ENCODE measurements around the gene PRSS53. TPM values are rescaled to one million over a fixed set of nuclear protein-coding genes. Genes with fewer than 3 reads are reported as not detected.

The PRSS53 gene
- total RNA-seq, 2 donors from 2014 or later: 7.4 to 12.1 TPM

GRCh38 chr16:31074814-31075183 lies 13.9 kb downstream of the PRSS53 start:
- DNase-seq (ENCODE audit: low spot score in 2 of 2): no peak
- Mint-ChIP-seq H3K9me3 (no peaks in the 10 kb centered on the region), H3K27ac (peak overlapping the region; percentile 98 to 99), H3K36me3 (peaks cover 28 to 34% of the 10 kb centered on the region in 2 donors)
- ATAC-seq: no peak

- Mint-ChIP-seq H3K27ac (peak within 1 kb of the TSS; percentile 99), H3K9me3 (no peaks in the 10 kb centered on the region), H3K36me3 (peaks cover 28 to 34% of the 10 kb centered on the region in 2 donors)
- ATAC-seq (peak; percentile 82 to 84), DNase-seq (ENCODE audit: low spot score in 2 of 2) (peak; percentile 94 to 97)
Measured at GRCh38 chr16:31073970-31074813, 14.6 kb downstream of the PRSS53 start, which contains the start of the genes ZNF646 and ZNF668. Gene ZNF646, plus strand, starts transcription at chr16:31074422. Its CDS starts 1,903 bp downstream, at chr16:31076325. Gene ZNF668, minus strand, starts transcription at chr16:31074240. Its CDS starts 9,781 bp downstream, at chr16:31064459.

- peaks cover 28 to 34% of the 10 kb centered on the region in 2 donors for H3K36me3 Mint-ChIP-seq
- ATAC-seq: peak; percentile 49 to 75
Measured at GRCh38 chr16:31073142-31073969, 15.4 kb downstream of the PRSS53 start.

GRCh38 chr16:31072540-31073141 lies 16.1 kb downstream of the PRSS53 start:
- DNase-seq (ENCODE audit: low spot score in 2 of 2) (peak in 1 of 2 donors; percentile 35), ATAC-seq (no peak)
- Mint-ChIP-seq H3K9me3 (no peaks in the 10 kb centered on the region), H3K27ac (peak overlapping the region; percentile 99), H3K36me3 (peaks cover 22 to 27% of the 10 kb centered on the region in 2 donors)

More at GRCh38 chr16:31073142-31073969, 15.4 kb downstream of the PRSS53 start:
- Mint-ChIP-seq H3K27ac (peak overlapping the region; percentile 99), H3K9me3 (no peaks in the 10 kb centered on the region)
- peak; percentile 80 to 88 for DNase-seq (ENCODE audit: low spot score in 2 of 2)

- Mint-ChIP-seq H3K27ac (peak overlapping the region; percentile 99), H3K36me3 (peaks cover 22 to 25% of the 10 kb centered on the region in 2 donors), H3K9me3 (no peaks in the 10 kb centered on the region)
- DNase-seq (ENCODE audit: low spot score in 2 of 2) (no peak), ATAC-seq (no peak)
Measured at GRCh38 chr16:31071861-31072260, 16.9 kb downstream of the PRSS53 start.

GRCh38 chr16:31067342-31067741 lies 21.4 kb downstream of the PRSS53 start:
- peaks cover 19 to 27% of the 10 kb centered on the region in 2 donors for H3K36me3 Mint-ChIP-seq
- ATAC-seq (no peak), DNase-seq (ENCODE audit: low spot score in 2 of 2) (no peak)
- no peaks in the 10 kb centered on the region for H3K9me3 Mint-ChIP-seq
- H3K27ac Mint-ChIP-seq: no peak overlapping the region

- Mint-ChIP-seq H3K9me3 (no peaks in the 10 kb centered on the region), H3K36me3 (peaks cover 20 to 21% of the 10 kb centered on the region in 2 donors), H3K27ac (peak overlapping the region; percentile 64 to 90)
- ATAC-seq: peak; percentile 37 to 46
- DNase-seq (ENCODE audit: low spot score in 2 of 2): no peak
Measured at GRCh38 chr16:31064882-31065461, 23.8 kb downstream of the PRSS53 start.

GRCh38 chr16:31063843-31064611 lies 24.7 kb downstream of the PRSS53 start:
- H3K27ac Mint-ChIP-seq: peak overlapping the region; percentile 64 to 90
- H3K36me3 Mint-ChIP-seq: peaks cover 20 to 21% of the 10 kb centered on the region in 2 donors
- DNase-seq (ENCODE audit: low spot score in 2 of 2): no peak
- no peaks in the 10 kb centered on the region for H3K9me3 Mint-ChIP-seq
- ATAC-seq: peak; percentile 27 to 66

GRCh38 chr16:31063495-31063842 lies 25.3 kb downstream of the PRSS53 start:
- ATAC-seq (no peak), DNase-seq (ENCODE audit: low spot score in 2 of 2) (no peak)
- Mint-ChIP-seq H3K9me3 (no peaks in the 10 kb centered on the region), H3K36me3 (peaks cover 20 to 21% of the 10 kb centered on the region in 2 donors), H3K27ac (peak overlapping the region in 1 of 2 donors; percentile 44)

- Mint-ChIP-seq H3K27ac (no peak overlapping the region), H3K9me3 (no peaks in the 10 kb centered on the region), H3K36me3 (peaks cover 20 to 21% of the 10 kb centered on the region in 2 donors)
- DNase-seq (ENCODE audit: low spot score in 2 of 2): no peak
- no peak for ATAC-seq
Measured at GRCh38 chr16:31061813-31062440, 26.8 kb downstream of the PRSS53 start.

- ATAC-seq (no peak), DNase-seq (ENCODE audit: low spot score in 2 of 2) (no peak)
- peaks cover 20% of the 10 kb centered on the region in 2 donors for H3K36me3 Mint-ChIP-seq
- no peaks in the 10 kb centered on the region for H3K9me3 Mint-ChIP-seq
- no peak overlapping the region for H3K27ac Mint-ChIP-seq
Measured at GRCh38 chr16:31061126-31061812, 27.5 kb downstream of the PRSS53 start.

- Mint-ChIP-seq H3K36me3 (no peaks in the 10 kb centered on the region), H3K9me3 (no peaks in the 10 kb centered on the region), H3K27ac (no peak overlapping the region)
- DNase-seq (ENCODE audit: low spot score in 2 of 2) (no peak), ATAC-seq (no peak)
Measured at GRCh38 chr16:31055613-31056012, 33.1 kb downstream of the PRSS53 start.

GRCh38 chr16:31052114-31052513 lies 36.6 kb downstream of the PRSS53 start:
- Mint-ChIP-seq H3K9me3 (no peaks in the 10 kb centered on the region), H3K36me3 (no peaks in the 10 kb centered on the region), H3K27ac (peak overlapping the region; percentile 5 to 12)
- DNase-seq (ENCODE audit: low spot score in 2 of 2): no peak
- peak; percentile 78 to 99 for ATAC-seq

- ATAC-seq (no peak), DNase-seq (ENCODE audit: low spot score in 2 of 2) (no peak)
- peak overlapping the region in 1 of 2 donors; percentile 68 for H3K27ac Mint-ChIP-seq
- no peaks in the 10 kb centered on the region for H3K36me3 Mint-ChIP-seq
- no peaks in the 10 kb centered on the region for H3K9me3 Mint-ChIP-seq
Measured at GRCh38 chr16:31050280-31051030, 38.3 kb downstream of the PRSS53 start.

All from activated naive CD4-positive, alpha-beta T cell treated with anti-CD3 and anti-CD28 coated beads, Interleukin-2, amount 50 U/mL, for 72 hours (primary cell).